ENCODE data around the gene CHD2.
"Not testable (repeated sequence)": the region's sequence is repeated elsewhere in the genome, so short reads cannot be mapped to it uniquely, and the experiment has no call there.

Gene CHD2

DNA sequence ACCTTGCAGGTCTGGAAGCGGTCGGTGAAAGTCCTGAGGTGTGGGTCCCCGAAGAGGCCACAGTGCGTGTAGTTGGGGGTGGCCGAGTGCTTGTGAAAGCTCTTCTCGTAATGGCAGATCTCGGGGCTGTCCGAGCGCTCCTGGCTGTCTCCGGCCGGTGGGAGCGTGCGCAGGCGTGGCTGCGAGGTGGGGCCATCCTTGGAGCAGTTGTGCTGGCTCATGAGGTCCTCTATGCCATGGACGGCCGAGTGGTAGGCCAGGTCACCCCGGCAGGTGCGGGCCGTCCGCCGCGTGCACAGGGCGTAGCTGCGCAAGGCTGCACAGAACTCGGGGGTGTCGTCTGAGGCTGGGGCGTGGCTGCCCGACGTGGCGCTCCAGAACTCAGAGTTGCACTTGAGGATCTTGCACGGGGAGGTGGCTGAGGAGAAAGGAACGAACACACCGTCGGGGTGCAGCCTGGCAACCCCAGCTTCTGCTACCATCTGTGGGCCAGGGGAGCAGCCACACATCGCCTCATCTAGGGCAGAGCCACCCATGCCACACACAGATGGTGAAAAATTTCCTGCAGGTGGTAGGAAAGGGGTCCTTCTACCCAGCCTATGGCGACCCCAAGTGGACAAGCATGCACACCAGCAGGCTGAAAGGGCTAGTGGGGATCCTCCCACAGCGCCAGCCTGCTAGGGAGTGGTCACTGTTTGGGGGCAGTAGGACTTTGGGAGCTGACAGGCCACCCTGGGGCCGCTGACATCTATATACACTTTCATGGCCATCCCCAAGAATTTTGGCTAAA lies 152.2 kb downstream of the CHD2 start:
- DNase-seq: no peak

DNA sequence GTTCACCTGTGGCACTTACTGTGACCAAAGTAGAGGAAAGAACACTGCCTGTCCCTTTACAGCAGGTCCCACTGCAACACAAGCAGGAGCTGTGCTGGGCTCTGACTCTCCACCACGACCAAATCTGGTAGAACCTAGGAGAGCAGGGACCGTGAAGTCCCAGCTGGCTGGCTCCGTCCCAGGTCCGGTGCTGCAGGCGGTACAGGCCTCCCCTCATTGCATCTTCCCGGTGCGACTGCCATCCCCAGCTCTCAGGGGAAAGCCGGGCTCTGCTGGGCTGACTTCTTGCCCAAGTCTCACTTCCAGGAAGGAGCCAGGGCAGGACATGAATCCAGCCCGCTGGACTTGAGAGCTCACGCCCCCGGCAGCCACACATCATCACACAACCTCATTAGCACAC lies 155.1 kb downstream of the CHD2 start:
- no peak for DNase-seq

DNA sequence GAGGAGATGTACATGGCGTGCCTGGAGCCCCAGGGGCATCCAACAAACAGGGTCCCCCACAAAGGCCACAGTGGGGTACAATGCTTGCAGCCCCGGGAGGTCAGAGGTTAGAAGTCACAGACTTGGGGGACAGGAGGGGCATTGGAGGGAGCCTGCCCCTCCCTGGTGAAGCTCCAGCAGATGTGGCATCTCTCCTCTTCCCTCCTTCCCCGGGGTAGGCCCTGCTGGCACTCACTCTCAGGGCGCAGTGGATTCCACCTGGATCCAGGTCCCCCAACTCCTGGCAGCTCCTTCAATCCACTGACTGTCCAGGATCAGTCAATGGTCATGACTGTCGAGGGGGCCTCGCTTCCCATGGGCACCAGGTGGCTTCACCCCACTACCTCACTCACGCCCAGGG lies 156.7 kb downstream of the CHD2 start:
- DNase-seq: no peak

DNA sequence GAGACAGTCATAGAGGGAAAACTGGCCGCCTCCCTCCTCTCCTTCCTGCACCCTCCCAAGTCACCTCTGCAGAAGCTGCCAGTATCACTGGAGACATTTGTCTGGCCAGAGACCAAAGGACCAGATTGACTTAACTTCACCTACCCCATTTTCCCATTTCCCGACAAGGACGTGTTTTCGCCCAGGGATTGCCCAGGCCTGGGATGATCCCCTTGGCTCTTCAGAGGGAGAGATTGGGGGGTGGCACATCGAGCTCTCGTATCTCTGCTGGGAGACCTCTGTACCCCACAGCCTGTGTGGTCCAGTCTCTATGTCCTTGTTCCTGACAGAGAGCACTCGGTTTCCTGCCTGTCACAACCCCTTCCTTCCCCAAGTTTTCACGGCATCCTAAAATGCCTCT lies 157.5 kb downstream of the CHD2 start:
- DNase-seq: no peak

GRCh38 chr15:93058128-93058527 lies 158.0 kb downstream of the CHD2 start:
- no peak for DNase-seq

DNA sequence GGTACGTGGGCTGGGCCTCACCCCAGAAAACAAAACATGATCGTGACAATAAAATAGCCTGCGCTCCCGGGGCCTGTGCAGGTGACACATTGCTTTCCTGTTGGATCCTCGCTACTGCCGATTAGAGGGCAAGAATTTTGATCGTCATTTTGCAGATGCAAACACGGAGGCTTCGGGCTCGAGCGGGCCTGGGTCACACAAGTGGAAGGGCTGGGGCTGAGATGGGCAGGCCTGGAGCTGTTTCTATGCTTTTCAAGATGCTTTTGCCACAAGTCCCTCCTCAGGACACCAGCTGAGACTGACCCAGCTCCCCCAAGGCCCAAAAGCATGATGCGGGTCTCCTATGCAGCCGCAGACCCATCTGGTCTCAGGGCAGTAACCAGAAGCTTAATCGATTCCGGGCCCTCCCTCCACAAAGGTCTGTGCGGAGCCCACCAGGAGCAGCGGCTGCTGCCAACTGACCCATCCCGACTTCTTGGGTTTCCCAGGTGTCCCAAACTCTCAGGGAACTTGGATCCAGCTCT lies 158.8 kb downstream of the CHD2 start:
- DNase-seq: no peak

DNA sequence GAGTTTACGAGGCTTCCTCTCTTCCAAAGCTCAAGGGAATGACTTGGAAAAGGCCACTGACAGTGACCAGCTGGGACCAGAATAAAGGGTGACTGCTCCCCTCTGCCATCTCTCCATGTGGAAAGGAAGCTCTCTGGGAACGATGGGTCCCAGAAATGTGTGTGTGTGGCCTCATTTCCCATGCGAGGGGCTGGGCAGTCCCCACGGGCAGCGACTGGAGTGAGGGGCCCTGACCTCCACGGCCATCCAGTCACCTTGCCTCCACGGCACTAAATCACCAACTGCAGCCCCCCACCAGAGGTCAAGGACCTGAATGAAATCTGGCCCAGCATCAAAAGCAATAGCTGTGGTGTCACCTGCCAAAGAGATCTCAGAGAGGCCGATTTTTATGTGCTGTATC lies 159.3 kb downstream of the CHD2 start:
- no peak for DNase-seq

GRCh38 chr15:93060336-93061248 lies 160.5 kb downstream of the CHD2 start:
- no peak for DNase-seq

- DNase-seq: not testable (repeated sequence)
These were observed 162.6 kb downstream of the CHD2 start for GRCh38 chr15:93062628-93063261.

GRCh38 chr15:93063262-93063671 lies 163.1 kb downstream of the CHD2 start:
- no peak for DNase-seq

- no peak for DNase-seq
These were observed 163.9 kb downstream of the CHD2 start for GRCh38 chr15:93063796-93064690.

- DNase-seq: no peak
These were observed 165.5 kb downstream of the CHD2 start for GRCh38 chr15:93065641-93066045.

DNA sequence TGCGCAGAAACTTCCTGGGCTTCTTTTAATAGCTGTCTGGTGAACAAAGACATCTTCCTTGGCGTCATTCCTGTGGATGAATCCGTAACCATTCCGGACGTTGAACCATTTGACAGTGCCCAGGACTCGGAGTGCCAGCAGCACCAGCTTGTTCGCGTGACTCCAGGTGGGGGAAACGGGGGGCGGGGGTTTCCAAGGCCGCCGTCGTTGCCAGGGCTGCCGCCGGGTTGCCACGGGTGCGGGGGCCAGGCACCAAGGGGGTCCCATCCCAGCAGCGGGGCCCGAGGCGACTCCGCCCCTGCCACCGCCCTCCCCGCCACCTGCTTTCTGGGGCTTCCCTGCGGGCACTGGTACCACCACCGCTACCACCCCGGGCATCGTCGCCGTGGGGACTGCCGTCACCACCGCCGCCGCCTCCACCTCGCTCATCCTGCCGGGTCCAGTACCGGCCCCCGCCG lies 166.1 kb downstream of the CHD2 start:
- no peak for DNase-seq

DNA sequence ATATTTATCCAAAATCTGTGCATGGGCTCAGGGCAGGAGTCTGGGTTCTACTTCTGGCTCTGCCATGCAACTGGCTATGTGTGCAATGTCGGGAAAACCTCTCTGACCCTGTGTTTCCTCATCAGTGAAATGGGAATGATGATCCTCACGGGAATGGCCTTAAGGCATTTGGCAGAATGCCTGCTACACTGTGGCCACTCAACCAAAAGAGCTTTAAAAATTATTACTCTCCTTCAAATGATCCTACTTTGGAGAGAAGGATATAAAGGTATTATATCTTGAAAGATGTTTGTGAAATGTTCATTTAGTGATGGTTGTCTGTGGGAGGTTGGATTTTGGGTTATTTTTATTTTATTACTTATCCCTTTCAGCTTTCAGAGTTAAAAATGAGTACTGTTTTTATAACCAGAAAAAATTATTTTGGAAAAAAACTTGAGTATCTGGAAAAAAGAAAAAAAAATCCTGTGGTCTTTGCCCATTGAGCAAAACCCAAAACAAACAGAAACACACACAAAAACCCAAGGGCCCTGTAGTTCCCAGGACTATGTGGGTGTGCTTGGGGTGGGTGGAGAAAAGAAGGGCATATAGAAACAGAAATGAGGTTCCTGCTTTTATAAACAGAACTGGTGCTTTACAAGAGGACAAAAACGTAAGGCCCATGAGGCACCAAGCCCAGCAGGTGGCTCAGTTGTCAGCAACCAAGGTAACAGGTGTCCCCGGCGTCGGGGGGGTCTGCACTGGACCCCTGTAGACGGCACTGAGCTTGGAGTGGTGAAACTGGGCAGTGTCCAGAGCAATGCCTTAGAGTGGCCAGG lies 166.9 kb downstream of the CHD2 start:
- peak; percentile 5 to 25 for DNase-seq

- DNase-seq: no peak
These were observed 167.5 kb downstream of the CHD2 start for GRCh38 chr15:93067649-93068085.

DNA sequence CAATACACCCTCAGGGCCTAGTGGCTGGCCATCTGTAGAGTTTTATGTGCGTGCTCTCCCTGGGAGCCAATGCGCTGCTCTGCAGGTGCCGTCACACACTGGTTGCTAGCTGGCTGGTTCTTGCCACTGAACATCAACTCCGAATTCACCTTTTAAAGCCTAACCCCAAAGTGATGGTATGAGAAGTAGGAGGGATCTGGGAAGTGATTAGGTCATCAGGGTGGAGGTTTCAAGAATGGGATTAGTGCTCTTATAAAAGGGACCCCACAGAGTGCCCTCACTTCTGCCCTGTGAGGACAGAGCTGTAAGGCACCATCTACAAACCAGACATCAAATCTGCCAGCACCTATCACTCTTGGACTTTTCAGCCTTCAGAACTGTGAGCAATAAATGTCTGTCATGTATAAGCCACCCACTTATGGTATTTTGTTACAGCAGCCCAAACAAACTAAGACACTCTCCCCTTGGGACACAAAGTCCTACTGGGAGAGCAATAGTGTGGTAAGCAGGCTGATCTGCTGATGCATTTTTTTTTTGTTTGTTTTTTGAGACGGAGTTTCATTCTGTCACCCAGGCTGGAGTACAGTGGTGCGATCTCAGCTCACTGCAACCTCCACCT lies 168.6 kb downstream of the CHD2 start:
- no peak for DNase-seq

GRCh38 chr15:93070132-93070531 lies 170.0 kb downstream of the CHD2 start:
- DNase-seq: no peak

- DNase-seq: no peak
These were observed 170.6 kb downstream of the CHD2 start for GRCh38 chr15:93070551-93071296.

DNA sequence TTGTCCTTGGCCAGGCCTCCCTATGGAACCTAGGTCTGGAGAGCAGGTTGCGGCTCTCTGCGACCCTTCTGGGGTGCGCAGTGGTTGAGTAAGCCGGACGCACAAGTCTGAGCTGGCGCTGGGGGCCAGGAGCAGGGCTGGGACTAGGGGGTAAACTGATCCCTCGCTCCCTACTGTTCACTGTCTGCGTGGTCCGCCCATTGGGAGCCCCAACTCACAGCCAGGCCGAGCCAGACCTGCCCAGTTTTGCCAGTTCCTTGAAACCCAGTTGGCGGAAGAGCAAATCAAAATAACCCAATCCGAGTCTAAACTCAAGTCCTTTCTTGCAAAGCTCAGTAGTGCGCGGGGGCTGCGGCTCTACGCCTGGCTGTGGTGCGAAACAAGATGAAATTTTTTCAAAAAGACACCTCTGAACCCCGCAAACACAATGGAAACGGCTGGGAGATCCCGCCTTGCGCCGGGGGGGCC lies 171.4 kb downstream of the CHD2 start:
- DNase-seq: no peak

GRCh38 chr15:93072011-93072410 lies 171.9 kb downstream of the CHD2 start:
- DNase-seq: no peak
